ENCODE measurements around the gene NT5E.

- TF ChIP-seq CTCF (IDR thresholded peaks at IDR 0.05; ENCODE audit: low read depth, low read length, poor library complexity, severe bottlenecking) = no peak
- no peak for TF ChIP-seq EZH2phosphoT487 (IDR thresholded peaks at IDR 0.05; ENCODE audit: borderline replicate concordance, low read length)
Measured at GRCh38 chr6:85425997-85426396, 23.9 kb upstream of the NT5E start.
